Stimulated activated CD4-positive, alpha-beta T cell treated with anti-CD3 and anti-CD28 coated beads, TNF-alpha, amount 100 ng/mL, for 4 hours (primary cell): ENCODE measurements around the gene GFAP.

Source experiments
- DNase-seq, 3 experiments: peaks; one replicate each; pipeline ENCODE4 v3.0.0-alpha.2; 2020; ENCODE audit warnings: low read depth in 3 of 3

GFAP gene

DNA sequence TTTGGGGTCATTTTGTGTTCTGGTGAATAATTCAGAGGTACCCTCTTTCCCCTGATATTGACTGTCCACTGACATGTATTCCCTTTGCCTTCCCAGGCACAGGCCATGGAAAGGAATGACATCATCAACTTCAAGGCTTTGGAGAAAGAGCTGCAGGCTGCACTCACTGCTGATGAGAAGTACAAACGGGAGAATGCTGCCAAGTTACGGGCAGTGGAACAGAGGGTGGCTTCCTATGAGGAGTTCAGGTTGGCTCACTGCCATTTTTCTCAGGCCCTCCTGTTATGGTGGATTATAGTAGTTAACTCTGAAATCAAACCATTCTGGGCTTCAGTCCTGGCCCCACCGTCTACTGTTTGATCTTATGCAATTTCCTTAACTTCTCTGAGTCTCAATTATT, 14.4 kb downstream of the GFAP start:
- no peak for DNase-seq

DNA sequence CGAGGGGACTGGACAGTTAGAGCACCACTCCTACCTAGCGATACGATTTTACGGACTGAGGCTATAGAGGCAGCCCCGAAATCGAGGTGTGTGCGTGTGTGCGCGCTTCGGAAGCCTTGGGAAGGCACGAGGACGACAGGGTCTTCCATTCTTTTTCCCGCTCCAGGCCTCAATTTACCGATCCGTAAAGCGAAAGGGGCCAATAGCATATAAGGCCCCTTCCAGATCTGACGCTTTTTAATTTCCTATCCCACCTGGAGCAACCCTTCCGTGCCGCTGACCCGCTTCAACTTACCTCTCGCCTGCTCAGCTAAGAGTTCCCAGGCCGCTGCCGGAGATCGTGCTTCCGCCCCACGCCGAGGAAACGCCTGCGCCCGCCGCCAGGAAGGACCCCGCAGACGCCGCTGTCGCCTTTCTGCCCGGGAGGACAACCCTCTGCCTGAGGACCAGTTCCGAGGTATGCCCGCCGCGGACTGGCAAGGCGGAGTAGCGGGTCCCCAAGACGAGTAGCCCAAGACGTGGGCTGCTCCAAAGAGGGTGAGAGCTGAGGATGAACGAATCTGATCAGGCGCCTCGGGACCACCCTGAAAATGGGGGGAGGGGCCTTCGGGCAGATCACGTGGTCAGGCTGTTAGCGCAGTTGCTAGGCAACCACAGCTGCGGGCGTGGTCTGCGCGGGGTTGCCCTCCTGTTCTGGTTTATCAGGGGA, 16.1 kb downstream of the GFAP start, which contains the start of gene EFTUD2:
Gene EFTUD2 (minus strand): TSS at position 372 of the 709 bp plus-strand sequence. CDS start 4,924 bp downstream, outside the sequence.
- DNase-seq: peak; percentile 85 to 87 (median 86)

DNA sequence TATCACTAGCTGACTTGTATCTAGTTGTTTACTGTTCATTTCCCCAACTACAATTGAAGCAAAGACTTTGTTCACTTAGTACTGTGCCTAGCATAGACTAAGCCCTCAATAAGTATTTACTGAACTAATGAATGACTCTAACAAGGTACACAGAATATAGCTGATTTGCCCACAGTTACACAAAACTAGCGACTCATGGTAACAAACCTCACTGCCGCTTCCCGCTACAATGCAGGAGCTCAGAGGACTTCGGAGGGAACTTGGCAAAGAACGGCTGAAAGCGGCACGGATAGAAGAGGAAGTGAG, 16.6 kb downstream of the GFAP start:
- no peak for DNase-seq

DNA sequence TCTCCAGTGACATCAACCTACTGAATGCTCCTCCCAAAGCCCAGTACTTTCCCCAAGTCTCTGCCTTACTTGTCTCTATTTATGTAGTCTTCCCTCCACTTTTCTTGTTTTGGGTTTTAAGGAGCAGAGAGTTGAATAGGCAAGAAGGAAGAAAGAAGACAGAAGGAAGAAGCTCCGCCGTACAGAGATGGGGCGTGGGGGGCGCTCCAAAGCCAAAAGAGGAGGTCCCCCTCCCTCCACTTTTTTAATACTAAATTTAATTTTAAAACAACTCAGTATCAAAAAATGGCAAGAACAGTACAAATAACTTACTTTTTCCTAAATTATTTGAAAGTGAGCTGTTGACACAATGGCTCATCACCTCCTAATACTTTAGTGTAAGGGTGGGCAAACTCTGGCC, 20.7 kb downstream of the GFAP start:
- no peak for DNase-seq

DNA sequence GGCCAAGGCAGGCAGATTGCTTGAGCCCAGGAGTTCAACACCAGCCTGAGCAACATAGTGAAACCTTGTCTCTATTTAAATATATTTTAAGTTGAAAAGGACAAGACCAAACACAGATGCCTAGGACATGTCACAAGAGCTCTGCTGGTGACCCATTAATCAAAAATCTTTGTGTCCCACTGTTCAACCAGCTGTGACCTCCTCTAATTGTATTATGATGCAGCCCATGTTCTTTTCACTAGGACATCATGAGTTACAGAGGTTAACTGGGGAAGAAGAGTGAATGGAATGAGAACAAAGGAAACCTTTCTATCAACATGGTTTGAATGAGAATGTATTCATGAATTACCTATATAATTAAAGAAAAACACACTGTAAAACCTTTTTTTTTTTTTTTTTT, 23.1 kb downstream of the GFAP start:
- DNase-seq: no peak

DNA sequence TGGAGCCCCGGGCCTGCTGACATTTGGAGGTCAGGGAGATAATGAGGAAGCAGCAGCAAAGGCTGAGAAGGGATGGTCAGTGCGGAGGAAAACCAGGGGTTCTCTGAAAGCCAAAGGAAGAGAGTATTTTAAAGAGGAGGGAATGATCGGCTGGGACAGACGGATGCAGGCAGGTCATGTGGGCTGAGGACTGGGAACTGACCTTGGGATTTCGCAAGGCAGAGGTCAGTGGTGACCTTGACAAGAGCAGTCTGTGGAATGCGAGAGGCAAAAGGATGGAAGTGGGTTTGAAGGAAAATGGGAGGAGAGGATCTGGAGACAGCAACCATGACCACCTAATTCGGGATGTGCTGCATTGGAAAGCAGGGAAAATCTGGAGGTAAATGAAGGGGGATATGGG, 26.3 kb downstream of the GFAP start:
- no peak for DNase-seq

DNA sequence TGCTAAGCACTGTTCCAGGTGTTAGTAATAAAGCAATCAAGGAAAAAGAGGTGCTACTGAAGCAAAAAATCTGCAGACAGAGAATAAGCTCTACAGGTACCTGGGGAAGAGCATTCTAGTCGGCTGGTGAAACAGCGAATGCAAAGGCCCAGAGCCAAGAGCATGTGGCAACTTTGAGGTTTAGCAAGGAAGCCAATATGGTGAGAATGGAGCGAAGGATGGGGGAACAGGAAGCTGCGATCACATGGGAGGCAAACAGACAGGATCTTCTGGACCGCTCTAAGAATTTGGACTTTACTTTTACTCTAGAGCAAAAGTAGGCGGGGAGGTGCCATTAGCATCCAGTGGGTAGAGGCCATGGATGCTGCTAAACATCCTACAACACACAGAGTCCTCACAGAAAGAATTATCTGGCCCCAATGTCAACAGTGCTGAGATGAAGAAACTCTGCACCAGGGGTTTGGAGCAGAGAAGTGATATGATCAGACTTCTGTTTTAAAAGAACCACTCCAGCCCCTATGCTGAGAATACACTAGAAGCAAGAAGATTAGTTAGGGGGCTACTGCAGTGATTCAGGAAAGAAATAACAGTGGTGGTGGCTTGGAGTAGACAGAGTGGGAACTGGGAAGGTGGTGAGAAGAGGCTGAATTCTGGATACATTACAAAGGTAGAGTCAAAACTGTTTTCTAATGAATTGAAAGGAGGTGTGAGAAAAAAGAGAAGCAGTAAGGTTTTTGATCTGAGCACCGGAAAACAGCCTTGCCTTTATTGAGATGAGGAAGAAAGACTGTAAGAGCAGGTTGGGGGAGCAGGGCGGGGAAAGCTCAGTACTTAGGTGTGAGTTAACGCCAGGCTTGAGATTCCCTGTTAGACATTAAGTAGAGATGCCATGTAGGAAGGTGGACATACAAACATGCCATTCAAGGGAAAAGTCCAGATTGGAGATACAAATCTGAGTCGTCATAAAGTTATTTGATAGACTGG, 27.0 kb downstream of the GFAP start:
- DNase-seq: no peak

DNA sequence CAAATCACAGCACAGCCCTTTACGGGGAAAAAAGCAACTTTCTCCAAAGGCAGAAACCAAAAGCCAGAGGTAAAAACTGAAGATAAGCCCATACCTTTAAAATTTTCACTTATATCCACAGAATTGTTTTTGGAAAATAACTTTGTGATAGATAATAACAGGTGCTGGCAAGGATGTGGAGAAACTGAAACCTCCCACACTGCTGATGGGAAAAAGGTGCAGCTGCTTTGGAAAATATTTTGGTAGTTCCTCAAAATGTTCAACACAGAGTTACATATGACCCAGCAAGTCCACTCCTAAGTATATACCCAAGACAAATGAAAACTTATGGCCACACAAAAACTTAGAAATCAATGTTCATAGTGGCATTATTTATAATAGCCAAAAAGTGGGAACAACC, 28.3 kb downstream of the GFAP start:
- DNase-seq: no peak

DNA sequence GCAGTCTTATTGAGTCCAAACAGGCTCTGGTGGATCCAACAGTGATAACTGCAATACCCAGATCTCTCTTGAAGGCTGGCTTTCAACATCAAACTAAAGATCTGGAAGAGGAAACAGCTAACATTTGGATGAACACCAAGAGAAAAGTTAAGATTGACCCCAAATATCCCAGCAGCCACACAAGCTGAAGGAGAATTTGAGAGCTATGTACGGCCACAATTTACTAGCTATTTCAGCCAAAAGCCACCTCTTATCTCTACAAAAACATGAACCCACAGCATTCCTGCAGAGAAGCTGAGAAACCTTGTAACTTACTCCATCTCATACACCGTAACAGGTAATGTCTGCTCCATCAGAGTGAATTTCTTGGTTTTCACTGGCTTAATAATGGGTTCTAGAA, 30.4 kb downstream of the GFAP start:
- no peak for DNase-seq

DNA sequence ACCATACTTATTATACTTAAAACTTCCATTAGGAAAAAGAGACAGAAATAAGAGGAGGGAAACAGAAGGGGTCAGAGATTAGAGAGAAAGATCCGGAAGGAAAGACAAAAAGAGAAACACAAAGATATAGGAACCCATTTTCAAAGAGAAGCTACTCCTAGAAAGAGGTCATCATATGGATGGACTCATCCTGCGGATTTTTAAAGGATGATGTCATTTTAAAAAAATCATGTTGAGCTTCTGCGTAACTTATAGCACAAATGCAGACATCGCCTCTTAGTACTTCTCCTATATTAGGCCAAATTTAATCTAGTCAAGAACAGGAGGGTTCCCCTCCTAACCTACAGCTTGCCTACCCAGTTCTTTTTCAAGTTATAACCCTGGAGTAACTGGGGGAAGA, 34.2 kb downstream of the GFAP start:
- DNase-seq: no peak

DNA sequence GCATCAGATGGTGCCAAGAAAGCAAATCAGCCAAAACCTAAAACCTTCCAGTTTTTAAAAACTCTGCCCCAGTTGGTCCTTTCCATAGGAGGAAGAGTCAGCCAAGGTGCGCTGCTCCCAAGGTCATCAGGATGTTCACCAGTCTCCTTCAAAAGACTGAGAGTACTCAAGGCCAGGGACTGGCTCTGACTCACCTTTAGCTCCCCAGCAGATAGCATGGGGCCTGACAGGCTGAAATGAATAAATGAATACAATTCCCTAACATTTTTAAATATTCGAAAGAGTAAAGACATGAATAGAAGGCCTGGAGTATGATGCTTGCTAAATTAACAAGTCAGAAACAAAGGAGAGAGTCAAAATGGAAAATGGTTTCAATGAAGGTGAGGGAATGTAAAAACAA, 35.2 kb downstream of the GFAP start:
- no peak for DNase-seq

DNA sequence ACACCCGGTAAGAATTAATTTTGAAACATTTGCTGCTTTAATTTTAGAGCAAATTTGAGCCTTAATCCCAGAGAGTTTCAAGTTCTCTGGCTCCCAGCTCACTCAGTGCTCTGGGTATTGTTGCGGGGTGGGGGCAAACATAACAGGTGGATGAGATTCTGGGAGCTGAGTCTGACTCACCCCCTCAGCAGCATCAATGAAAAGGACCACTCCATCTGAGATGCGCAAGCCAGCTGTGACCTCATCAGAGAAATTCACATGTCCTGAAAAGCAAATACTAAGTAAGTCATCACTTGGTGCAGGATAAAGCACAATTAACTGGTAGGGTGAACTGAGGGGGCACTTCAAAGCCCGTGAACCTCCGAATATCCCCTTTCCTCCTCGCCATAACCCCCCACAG, 35.9 kb downstream of the GFAP start:
- no peak for DNase-seq

DNA sequence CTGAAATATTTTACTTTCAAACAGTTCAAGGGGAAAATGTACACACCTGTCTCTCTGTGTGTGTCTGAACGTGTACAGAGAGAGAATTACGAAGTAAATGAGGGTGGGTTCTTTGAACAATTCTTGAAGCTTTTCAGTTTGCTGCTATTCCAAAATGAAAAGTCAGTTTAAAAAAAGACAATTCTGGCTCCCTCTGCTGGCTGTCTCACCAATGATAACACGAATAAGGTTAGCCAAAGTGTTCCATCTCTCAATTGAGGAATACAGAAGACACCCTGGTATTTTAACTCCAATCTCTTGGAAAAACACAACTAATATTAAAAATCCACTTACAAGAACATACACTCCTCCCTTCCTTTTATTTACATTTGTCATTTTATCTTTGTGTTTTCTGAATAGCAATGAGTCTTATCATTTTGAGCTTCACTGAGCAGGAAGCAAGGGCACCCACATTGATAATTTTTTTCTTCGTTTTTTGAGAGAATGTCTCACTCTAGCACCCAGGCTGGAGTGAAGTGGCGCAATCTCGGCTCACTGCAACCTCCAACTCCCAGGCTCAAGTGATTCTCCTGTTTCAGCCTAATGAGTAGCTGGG, 36.6 kb downstream of the GFAP start:
- DNase-seq: no peak

DNA sequence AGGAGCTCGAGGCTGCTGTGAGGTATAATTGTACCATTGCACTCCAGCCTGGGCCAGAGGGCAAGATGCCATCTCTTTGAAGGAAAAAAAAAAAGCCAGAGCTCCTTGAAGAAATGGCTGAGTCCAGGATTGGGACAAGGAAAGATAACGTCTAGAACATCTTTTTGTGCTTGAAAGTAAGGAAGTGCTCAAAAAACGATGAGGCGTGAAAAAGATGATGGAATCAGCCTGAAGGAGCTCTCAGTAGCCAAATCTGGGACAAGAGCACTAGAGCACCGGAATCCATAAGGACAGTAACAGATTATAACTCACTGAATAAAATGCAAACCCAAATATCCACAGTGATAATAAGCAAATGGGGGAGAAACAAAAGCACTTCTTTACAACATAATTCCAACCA, 38.2 kb downstream of the GFAP start:
- DNase-seq: no peak

DNA sequence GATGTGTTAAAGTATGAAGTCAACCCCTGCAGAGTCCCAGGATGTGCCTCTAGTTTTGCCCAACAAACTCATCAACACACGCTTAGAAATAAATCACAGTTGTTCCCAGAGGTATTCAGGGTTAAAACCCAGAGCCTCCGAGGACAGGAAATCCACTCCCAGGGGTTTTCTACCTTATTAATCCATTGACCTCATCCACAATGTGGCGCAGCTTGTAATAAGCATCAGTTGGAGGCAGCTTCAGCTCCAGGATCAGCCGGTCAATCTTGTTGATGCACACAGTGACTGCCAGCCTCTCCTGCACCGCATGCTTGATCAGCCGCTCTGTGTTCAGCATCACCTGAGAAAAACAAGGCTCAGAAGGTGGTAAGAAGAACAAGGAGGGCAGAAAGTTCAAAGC, 39.5 kb downstream of the GFAP start:
- DNase-seq: no peak

DNA sequence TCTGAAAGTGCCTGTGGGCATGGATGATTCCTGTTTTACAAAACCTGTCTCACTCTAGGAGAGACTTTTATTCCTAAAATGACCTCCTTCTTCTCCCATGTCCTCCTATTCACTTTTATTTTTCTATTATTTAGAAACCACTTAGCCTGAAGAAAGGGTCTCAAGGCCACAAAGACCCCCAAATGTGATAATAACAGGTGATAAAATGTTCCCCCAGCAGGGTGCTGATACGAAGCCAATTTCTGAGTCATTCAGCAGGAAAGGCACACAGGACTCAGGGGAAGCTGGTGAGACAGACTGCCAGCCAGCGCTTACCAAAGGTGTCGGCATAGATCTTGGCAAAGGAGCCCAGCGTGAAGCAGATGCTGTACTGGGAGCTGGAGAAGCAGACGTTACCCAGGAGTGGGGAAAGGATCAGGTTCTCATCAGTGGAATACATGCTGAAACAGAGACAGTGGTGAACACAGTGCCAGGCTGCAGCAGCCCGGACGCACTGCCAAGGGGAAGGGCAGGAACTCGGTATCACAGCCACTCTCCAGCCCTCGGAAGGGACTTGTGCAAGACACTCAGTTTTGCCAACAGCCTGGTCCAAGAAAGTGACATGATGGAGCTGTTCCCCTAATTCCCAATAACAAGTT, 43.0 kb downstream of the GFAP start:
- DNase-seq: no peak

DNA sequence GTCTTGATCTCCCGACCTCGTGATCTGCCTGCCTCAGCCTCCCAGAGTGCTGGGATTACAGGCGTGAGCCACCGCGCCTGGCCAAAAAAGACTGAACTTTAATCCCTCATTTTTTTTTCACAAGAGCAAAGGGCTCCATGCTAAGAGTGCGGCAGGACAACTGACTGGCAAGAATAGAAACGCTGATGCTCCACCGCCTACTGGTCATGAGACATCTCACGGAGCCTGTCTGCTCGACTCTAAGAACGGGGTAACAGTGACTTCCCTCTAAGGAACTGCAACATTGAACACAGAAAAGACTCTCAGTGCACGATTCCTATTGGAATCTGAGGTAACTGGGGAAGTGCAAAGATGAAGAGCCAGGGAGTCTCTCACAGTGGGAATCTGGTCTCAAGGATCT, 43.7 kb downstream of the GFAP start:
- DNase-seq: no peak

DNA sequence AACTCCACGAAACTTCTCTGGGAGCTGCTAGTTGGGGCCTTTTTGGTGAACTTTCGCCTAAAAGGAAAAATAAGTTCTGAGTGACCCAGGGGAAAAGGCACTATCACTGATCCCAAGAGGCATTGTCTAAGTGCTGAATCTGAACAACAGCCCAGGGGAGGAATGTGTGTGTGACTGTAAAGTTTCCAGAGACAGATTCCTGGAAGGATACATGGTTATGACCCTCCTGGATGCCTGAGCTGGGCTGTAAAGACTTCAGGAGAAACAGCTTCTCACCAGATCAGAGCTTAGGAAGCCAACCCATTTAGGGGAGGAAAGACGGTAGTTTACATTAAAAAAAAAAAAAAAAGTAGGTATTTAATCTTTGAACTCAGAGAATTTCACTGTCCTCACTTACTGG, 47.5 kb downstream of the GFAP start:
- DNase-seq: no peak

DNA sequence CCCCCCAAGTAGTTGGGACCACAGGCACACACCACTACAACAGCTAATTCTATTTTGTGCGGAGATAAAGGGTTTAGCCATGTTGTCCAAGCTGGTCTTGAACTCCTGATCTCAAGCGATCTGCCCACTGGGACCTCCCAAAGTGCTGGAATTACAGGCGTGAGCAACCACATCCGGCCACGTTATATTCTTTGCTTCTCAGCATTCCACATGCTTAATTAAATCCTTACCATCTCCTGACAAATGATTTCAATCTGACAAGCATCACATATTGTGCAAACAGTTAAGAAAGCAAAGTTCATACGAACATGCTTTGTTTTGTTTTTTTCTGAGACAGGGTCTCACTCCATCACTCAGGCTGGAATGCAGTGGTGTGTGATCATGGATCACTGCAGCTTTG, 49.4 kb downstream of the GFAP start:
- no peak for DNase-seq

DNA sequence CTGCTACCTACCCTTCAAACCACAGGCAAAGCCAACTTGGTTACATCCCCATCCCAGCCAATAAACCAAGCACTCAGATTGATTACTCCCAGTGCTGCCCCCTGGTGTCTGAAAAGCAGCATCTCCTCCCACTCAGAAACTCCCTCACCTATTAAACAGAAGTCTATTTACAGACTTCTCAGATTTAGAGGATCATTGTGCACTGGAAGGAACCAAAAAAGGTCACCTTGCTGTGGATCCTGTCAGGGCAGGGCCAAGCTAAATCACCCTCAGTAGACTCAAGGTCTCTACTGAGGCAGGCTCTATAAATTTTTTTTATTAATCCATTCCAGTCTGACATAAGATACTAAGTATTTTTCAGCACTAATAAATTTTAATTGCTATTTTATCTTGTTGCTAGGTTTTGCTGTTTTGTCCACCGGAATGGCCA, 50.1 kb downstream of the GFAP start:
- peak; percentile 29 to 61 (median 36) for DNase-seq

DNA sequence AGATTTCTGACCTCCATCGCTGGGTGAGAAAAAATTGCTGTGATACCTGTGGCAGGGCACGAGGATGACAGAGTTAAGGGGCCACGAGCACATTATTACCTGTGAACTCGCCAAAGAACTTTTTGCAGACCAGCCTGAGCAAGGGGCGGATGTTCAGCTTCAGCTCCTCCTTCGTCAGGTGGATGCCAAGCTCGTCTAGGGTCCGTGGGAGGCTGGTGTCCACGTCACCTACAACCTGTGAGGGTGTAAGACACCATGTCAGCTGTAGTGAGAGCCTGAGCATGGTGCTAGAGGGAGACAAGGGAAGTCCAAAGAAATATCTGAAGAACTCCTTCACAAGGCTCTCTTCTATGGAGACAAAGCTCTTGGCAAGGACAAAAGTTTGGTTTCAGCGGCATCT, 50.5 kb downstream of the GFAP start:
- DNase-seq: no peak
